Osteocyte (in vitro differentiated cells): ENCODE measurements around the gene CNOT6. TPM values are rescaled to one million over a fixed set of nuclear protein-coding genes. Genes with fewer than 3 reads are reported as not detected.
A peak's percentile ranks its signal among the peaks of the same experiment; 100 is the strongest.

ENCODE experiments used
- DNase-seq: peaks from one replicate; pipeline ENCODE4 v3.0.0; 2021; ENCODE audit warnings: mixed read lengths; ENCODE audit not compliant: unreplicated experiment; ENCODE audit errors: extremely low spot score
- H3K27ac Mint-ChIP-seq: one replicate; pipeline ENCODE4 v1.8.0; 2021; ENCODE audit warnings: mild to moderate bottlenecking, mixed read lengths; ENCODE audit not compliant: unreplicated experiment
- H3K27me3 Mint-ChIP-seq: one replicate; pipeline ENCODE4 v1.8.0; 2021; ENCODE audit warnings: mixed read lengths; ENCODE audit not compliant: unreplicated experiment
- H3K36me3 Mint-ChIP-seq: one replicate; pipeline ENCODE4 v1.8.0; 2021; ENCODE audit warnings: mixed read lengths; ENCODE audit not compliant: unreplicated experiment
- H3K4me1 Mint-ChIP-seq: one replicate; pipeline ENCODE4 v1.8.0; 2021; ENCODE audit warnings: mixed read lengths; ENCODE audit not compliant: unreplicated experiment
- H3K4me3 Mint-ChIP-seq: one replicate; pipeline ENCODE4 v1.8.0; 2021; ENCODE audit warnings: mild to moderate bottlenecking, moderate library complexity, mixed read lengths; ENCODE audit not compliant: unreplicated experiment
- H3K9me3 Mint-ChIP-seq: one replicate; pipeline ENCODE4 v1.8.0; 2021; ENCODE audit warnings: mixed read lengths; ENCODE audit not compliant: unreplicated experiment
- total RNA-seq: library from RNA; stranded (reverse); gene quantifications from 2 replicates; pipeline ENCODE4 v1.2.1, GENCODE V29; 2021
- TF ChIP-seq, protein P1 (sequence below): fragments of 200-600 bp; sonication (generic); IDR thresholded peaks from 2 replicates; pipeline ENCODE4 v1.5.0; 2021; ENCODE audit warnings: antibody characterized with exemption, mild to moderate bottlenecking, moderate library complexity

Gene CNOT6
- total RNA-seq, 1 donor from 2014 or later = 33.5 TPM

DNA sequence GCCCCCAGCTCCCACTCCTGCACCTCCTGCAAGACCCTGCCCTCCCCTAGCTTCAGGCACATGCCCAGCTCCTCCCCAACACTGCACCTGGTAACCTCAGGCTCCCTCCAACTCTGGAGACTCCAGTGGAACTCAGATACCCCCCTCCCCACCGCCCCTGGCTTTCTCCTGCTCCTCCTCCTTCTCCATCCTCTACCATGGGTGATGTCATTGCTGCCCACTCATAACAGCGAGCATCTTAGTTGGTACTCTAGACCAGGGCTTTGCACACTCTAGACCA lies 24.7 kb upstream of the CNOT6 start:
- DNase-seq = no peak
- H3K4me3 Mint-ChIP-seq = no peak overlapping the region
- no peak overlapping the region for H3K27ac Mint-ChIP-seq
- TF ChIP-seq, protein P1, sequence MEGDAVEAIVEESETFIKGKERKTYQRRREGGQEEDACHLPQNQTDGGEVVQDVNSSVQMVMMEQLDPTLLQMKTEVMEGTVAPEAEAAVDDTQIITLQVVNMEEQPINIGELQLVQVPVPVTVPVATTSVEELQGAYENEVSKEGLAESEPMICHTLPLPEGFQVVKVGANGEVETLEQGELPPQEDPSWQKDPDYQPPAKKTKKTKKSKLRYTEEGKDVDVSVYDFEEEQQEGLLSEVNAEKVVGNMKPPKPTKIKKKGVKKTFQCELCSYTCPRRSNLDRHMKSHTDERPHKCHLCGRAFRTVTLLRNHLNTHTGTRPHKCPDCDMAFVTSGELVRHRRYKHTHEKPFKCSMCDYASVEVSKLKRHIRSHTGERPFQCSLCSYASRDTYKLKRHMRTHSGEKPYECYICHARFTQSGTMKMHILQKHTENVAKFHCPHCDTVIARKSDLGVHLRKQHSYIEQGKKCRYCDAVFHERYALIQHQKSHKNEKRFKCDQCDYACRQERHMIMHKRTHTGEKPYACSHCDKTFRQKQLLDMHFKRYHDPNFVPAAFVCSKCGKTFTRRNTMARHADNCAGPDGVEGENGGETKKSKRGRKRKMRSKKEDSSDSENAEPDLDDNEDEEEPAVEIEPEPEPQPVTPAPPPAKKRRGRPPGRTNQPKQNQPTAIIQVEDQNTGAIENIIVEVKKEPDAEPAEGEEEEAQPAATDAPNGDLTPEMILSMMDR = no peak
- H3K9me3 Mint-ChIP-seq = no peaks in the 10 kb centered on the region
- H3K36me3 Mint-ChIP-seq = no peaks in the 10 kb centered on the region
- H3K27me3 Mint-ChIP-seq = peaks cover 16% of the 10 kb centered on the region
- peaks cover 9% of the 10 kb centered on the region for H3K4me1 Mint-ChIP-seq

DNA sequence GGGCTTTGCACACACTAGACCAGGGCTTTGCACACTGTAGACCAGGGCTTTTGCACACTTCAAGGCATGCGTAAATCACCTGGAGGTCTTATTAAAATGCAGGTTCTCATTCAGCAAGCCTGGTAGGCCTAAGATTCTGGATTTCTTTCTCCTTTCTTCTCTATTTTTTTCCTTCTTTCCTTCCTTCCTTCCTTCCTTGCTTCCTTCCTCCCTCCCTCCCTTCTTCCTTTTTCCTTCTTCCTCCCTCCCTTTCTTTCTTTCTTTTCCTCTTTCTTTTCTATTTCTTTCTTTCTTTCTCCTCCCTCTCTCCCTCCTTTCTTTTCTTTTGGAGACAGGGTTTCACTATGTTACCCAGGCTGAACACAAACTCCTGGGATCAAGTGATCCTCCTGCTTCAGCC lies 24.3 kb upstream of the CNOT6 start:
- H3K36me3 Mint-ChIP-seq = no peaks in the 10 kb centered on the region
- no peaks in the 10 kb centered on the region for H3K9me3 Mint-ChIP-seq
- TF ChIP-seq, protein P1 = no peak
- H3K4me3 Mint-ChIP-seq = no peak overlapping the region
- no peak for DNase-seq
- H3K27me3 Mint-ChIP-seq = peaks cover 16% of the 10 kb centered on the region
- H3K27ac Mint-ChIP-seq = no peak overlapping the region
- peaks cover 9% of the 10 kb centered on the region for H3K4me1 Mint-ChIP-seq

GRCh38 chr5:180470361-180470760 lies 23.8 kb upstream of the CNOT6 start:
- Mint-ChIP-seq H3K27ac (no peak overlapping the region), H3K36me3 (no peaks in the 10 kb centered on the region), H3K4me1 (peaks cover 9% of the 10 kb centered on the region), H3K9me3 (no peaks in the 10 kb centered on the region), H3K27me3 (peaks cover 16% of the 10 kb centered on the region), H3K4me3 (no peak overlapping the region)
- TF ChIP-seq, protein P1 = no peak
- DNase-seq = no peak

DNA sequence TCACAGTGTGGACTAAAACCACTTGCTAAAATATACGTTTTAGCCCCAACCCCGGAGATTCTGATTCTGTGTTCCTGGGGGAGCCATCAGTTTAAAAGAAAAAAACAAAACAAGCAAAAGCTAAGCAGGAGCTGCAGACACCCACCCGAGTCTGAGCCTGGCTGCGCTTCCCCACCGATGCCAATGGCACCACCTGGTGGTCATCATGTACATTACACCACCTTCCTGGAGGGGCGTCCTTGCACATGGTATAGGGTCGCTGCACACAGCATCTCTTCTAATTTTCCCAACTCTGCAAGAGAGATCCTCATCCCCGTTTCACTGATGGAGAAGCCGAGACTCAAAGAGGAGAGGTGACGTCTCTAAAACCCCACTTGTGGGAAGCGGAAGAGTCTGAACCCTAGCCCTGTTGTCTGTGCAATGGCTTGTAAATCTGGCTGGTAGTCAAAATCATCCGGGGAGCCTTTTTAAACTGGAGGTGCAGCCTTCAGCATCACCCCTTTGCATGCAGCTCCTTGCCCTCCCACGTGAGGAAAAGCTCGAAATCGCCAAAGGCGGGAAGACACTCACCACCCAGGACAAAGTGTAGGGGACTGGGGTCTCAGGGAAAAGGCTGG lies 23.1 kb upstream of the CNOT6 start:
- no peak for DNase-seq
- no peaks in the 10 kb centered on the region for H3K36me3 Mint-ChIP-seq
- H3K27me3 Mint-ChIP-seq = peaks cover 16% of the 10 kb centered on the region
- no peaks in the 10 kb centered on the region for H3K9me3 Mint-ChIP-seq
- H3K27ac Mint-ChIP-seq = no peak overlapping the region
- no peak overlapping the region for H3K4me3 Mint-ChIP-seq
- TF ChIP-seq, protein P1 = peak; percentile 93
- peaks cover 9% of the 10 kb centered on the region for H3K4me1 Mint-ChIP-seq

DNA sequence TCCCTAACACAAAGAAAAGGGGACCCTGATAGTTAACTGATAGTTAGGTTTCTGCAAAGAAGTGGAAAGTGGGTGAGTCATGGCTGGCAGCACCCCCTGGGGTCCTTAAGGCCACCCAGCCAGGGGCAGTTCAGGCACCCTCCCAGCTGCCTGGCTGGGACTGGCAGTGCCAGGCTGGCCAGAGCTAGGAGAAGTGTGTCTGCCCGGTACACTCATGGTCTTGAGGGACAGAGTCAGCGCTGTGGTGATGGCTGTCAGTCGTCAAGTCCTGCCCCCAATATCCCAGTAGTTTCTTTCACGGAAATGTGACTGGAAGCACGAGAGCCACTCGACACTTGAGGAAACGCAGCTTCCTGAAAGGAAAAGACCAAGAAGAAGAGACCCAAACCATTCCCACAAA lies 22.3 kb upstream of the CNOT6 start:
- peaks cover 16% of the 10 kb centered on the region for H3K27me3 Mint-ChIP-seq
- TF ChIP-seq, protein P1 = no peak
- H3K27ac Mint-ChIP-seq = no peak overlapping the region
- DNase-seq = no peak
- H3K9me3 Mint-ChIP-seq = no peaks in the 10 kb centered on the region
- H3K36me3 Mint-ChIP-seq = no peaks in the 10 kb centered on the region
- H3K4me3 Mint-ChIP-seq = no peak overlapping the region
- peaks cover 5% of the 10 kb centered on the region for H3K4me1 Mint-ChIP-seq
